ENCODE data around the gene EME2. TPM values are rescaled to one million over a fixed set of nuclear protein-coding genes. Genes with fewer than 3 reads are reported as not detected.

EME2 gene
- total RNA-seq, 1 donor from 2014 or later = 5.5 TPM

GRCh38 chr16:1745900-1746692 is 26.5 kb upstream of the EME2 start:
- no peak for DNase-seq

- DNase-seq = no peak
These were observed 25.9 kb upstream of the EME2 start for GRCh38 chr16:1746693-1747195.

- no peak for DNase-seq
These were observed 24.7 kb upstream of the EME2 start for GRCh38 chr16:1747934-1748333.

GRCh38 chr16:1749152-1750117 is 23.2 kb upstream of the EME2 start:
- no peak for DNase-seq

GRCh38 chr16:1751946-1752345 is 20.7 kb upstream of the EME2 start:
- no peak for DNase-seq

- no peak for DNase-seq
These were observed 19.8 kb upstream of the EME2 start for GRCh38 chr16:1752853-1753252.

GRCh38 chr16:1754204-1754603 is 18.4 kb upstream of the EME2 start:
- no peak for DNase-seq

GRCh38 chr16:1757714-1758461 is 14.7 kb upstream of the EME2 start:
- no peak for DNase-seq

GRCh38 chr16:1758923-1759322 is 13.7 kb upstream of the EME2 start:
- DNase-seq = no peak

GRCh38 chr16:1759511-1759910 is 13.1 kb upstream of the EME2 start:
- DNase-seq = no peak

- no peak for DNase-seq
These were observed 11.7 kb upstream of the EME2 start for GRCh38 chr16:1760911-1761310.

GRCh38 chr16:1761751-1762150 is 10.9 kb upstream of the EME2 start:
- DNase-seq = no peak

GRCh38 chr16:1762196-1762878 is 10.3 kb upstream of the EME2 start:
- DNase-seq = no peak

GRCh38 chr16:1762879-1763520 is 9.6 kb upstream of the EME2 start:
- no peak for DNase-seq

GRCh38 chr16:1763521-1764511 is 8.8 kb upstream of the EME2 start:
- no peak for DNase-seq

GRCh38 chr16:1764971-1765370 is 7.6 kb upstream of the EME2 start:
- no peak for DNase-seq

- DNase-seq = no peak
These were observed 6.8 kb upstream of the EME2 start for GRCh38 chr16:1765826-1766225.

- DNase-seq = no peak
These were observed 6.4 kb upstream of the EME2 start for GRCh38 chr16:1766231-1766630.

GRCh38 chr16:1766701-1767100 is 5.9 kb upstream of the EME2 start:
- no peak for DNase-seq

Measured in skin of body (tissue), 2 donors.